Loucy (cell line): ENCODE measurements around the gene SUSD3.

Experiments used
- EZH2phosphoT487 ChIP-seq: fragments of 200-600 bp; IDR thresholded peaks from 2 replicates; pipeline ENCODE4 v1.6.1; 2018; ENCODE audit warnings: antibody characterized with exemption, mild to moderate bottlenecking, moderate library complexity, borderline replicate concordance
- TF ChIP-seq, protein P1 (sequence below): fragments of 200-600 bp; sonication (generic); conservative IDR thresholded peaks from 2 replicates; pipeline ENCODE4 v1.5.1; 2014; ENCODE audit warnings: mild to moderate bottlenecking, antibody characterized with exemption, low read length

DNA sequence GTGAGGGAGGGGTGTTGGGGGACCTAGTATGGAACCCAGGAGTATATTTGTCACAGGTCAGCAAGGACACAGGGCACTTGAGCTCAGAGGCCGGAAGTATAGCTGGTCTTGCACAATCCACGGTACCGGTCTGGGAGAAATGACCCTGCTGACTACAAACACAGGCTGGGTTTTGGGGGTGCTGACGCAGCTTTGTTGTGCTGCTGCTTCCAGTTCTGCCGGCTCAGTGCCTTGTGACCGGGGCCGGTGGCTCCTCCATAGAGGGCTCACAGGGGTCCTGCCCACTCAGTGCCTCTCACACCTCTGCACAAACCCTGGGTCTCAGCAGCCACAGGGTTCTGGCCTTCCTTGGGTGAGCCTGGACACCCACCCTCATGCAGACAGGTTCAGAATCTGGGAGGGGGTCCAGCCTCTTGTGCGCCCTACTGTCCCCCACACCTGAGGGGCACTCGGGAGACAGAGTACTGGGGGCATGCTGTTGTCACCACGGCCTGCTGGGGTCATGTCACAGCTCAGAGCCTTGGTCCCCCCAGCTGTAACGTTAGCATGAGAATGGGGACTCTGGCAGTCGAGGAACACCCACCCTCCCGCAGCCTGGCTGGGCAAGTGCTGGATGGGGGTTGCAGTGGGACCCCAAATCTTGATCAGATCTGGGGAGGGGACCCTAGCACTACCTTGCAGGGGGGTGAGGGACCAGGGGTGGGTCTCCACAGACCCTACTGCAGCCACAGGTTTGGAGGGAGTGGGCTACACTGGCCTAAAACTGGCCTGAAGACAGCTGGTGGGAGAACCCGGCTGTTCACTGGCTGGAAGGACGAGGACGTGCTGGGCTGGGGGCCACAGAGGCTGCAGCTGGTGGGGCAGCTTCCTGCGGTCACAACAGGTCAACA, 57.8 kb downstream of the SUSD3 start:
- TF ChIP-seq, protein P1, sequence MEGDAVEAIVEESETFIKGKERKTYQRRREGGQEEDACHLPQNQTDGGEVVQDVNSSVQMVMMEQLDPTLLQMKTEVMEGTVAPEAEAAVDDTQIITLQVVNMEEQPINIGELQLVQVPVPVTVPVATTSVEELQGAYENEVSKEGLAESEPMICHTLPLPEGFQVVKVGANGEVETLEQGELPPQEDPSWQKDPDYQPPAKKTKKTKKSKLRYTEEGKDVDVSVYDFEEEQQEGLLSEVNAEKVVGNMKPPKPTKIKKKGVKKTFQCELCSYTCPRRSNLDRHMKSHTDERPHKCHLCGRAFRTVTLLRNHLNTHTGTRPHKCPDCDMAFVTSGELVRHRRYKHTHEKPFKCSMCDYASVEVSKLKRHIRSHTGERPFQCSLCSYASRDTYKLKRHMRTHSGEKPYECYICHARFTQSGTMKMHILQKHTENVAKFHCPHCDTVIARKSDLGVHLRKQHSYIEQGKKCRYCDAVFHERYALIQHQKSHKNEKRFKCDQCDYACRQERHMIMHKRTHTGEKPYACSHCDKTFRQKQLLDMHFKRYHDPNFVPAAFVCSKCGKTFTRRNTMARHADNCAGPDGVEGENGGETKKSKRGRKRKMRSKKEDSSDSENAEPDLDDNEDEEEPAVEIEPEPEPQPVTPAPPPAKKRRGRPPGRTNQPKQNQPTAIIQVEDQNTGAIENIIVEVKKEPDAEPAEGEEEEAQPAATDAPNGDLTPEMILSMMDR, result no peak
- TF ChIP-seq EZH2phosphoT487, result no peak
